ENCODE results near the gene ST6GALNAC1. TPM values are rescaled to one million over a fixed set of nuclear protein-coding genes. Genes with fewer than 3 reads are reported as not detected.
"Not testable (repeated sequence)": the region's sequence is repeated elsewhere in the genome, so short reads cannot be mapped to it uniquely, and the experiment has no call there.

The ST6GALNAC1 gene
- polyA plus RNA-seq, 4 donors, result 18.6 to 179 (median 78.2) TPM

DNA sequence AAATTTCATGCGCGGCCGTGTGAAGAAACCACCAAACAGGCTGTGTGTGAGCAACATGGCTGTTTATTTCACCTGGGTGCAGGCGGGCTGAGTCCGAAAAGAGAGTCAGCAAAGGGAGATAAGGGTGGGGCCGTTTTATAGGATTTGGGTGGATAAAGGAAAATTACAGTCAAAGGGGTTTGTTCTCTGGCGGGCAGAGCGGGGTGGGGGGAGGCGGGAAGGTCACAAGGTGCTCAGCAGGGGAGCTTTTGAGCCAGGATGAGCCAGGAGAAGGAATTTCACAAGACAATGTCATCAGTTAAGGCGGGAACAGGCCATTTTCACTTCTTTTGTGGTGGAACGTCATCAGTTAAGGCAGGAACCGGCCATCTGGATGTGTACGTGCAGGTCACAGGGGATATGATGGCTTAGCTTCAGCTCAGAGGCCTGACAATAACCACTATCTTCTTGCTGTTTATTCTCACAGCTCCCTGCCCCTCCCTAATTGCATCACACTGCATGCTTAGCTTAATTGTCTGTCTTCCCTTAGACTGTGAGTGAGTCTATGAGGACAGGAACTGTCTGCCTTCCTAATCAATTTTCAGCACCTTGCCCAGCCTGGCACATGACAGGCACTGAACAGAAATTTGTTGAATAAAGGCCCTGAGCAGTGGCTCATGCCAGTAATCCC, 32.3 kb downstream of the ST6GALNAC1 start:
- 65 to 72% (median 70%) methylated on average over 10 to 13 of the region's 13 CpGs for WGBS, 3 donors
- H3K36me3 ChIP-seq (ENCODE audit: control insufficient read depth in 3 of 3, insufficient read depth in 2 of 3, low read depth in 1 of 3, low read length in 3 of 3); H3K9me3 ChIP-seq (ENCODE audit: control insufficient read depth in 2 of 2, insufficient read depth in 1 of 2, low read depth in 1 of 2, low read length in 1 of 2); H3K27me3 ChIP-seq (ENCODE audit: control insufficient read depth in 3 of 3, insufficient read depth in 3 of 3, low read length in 3 of 3); H3K4me1 ChIP-seq (ENCODE audit: control insufficient read depth in 3 of 3, insufficient read depth in 2 of 3, low read depth in 1 of 3, low read length in 2 of 3); FAIRE-seq; H3K4me3 ChIP-seq (ENCODE audit: low read depth in 1 of 3, low read length in 3 of 3); H3K27ac ChIP-seq (ENCODE audit: low read depth in 1 of 3, low read length in 2 of 3): not testable (repeated sequence)
- peak in 1 of 2 donors; percentile 50 for DNase-seq

DNA sequence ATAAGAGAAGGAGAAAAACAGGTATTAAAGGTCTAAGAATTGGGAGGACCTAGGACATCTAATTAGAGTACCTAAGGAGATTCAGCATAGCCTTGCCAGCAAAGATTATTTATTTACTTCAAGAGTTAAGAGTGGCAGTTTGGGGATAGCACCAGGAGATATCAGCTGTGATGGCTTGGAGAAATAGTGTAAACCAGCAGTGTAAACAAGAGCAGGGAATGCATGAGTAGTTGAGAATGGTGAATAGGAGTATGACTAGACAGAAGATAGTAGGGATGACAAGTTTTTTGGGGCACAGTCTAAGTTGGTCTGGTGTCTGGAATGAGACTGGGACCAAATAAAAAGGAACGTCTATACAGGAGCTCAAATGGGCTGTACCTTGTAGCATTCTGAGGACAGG, 36.9 kb downstream of the ST6GALNAC1 start:
- not testable (repeated sequence) for H3K9me3 ChIP-seq (ENCODE audit: control insufficient read depth in 2 of 2, insufficient read depth in 1 of 2, low read depth in 1 of 2, low read length in 1 of 2); H3K4me3 ChIP-seq (ENCODE audit: low read depth in 1 of 3, low read length in 3 of 3); H3K4me1 ChIP-seq (ENCODE audit: control insufficient read depth in 3 of 3, insufficient read depth in 2 of 3, low read depth in 1 of 3, low read length in 2 of 3); H3K27me3 ChIP-seq (ENCODE audit: control insufficient read depth in 3 of 3, insufficient read depth in 3 of 3, low read length in 3 of 3); FAIRE-seq; DNase-seq; H3K36me3 ChIP-seq (ENCODE audit: control insufficient read depth in 3 of 3, insufficient read depth in 2 of 3, low read depth in 1 of 3, low read length in 3 of 3); H3K27ac ChIP-seq (ENCODE audit: low read depth in 1 of 3, low read length in 2 of 3)
- 74 to 87% (median 77%) methylated on average over 1 of the region's 1 CpG for WGBS, 3 donors

DNA sequence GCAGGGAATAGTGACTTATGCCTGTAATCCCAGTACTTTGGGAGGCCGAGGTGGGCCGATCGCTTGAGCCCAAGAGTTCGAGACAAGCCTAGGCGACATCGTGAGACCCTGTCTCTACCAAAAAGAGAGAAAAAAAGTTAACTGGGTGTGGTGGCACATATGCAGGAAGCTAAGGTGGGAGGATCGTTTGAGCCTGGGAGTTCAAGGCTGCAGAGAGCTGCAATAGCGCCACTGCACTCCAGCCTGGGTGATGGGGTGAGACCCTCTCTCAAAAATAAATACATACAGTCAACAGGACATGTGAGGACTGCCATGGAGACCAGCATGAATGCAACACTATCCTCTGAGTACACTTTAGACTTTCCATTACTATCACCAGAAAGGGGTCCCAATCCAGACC, 42.5 kb downstream of the ST6GALNAC1 start:
- no peaks in the 10 kb centered on the region for H3K27me3 ChIP-seq (ENCODE audit: control insufficient read depth in 3 of 3, insufficient read depth in 3 of 3, low read length in 3 of 3)
- peaks cover 0 to 3% (median 0%) of the 10 kb centered on the region in 3 donors for H3K4me1 ChIP-seq (ENCODE audit: control insufficient read depth in 3 of 3, insufficient read depth in 2 of 3, low read depth in 1 of 3, low read length in 2 of 3)
- H3K9me3 ChIP-seq (ENCODE audit: control insufficient read depth in 2 of 2, insufficient read depth in 1 of 2, low read depth in 1 of 2, low read length in 1 of 2), result no peaks in the 10 kb centered on the region
- FAIRE-seq (no peak), DNase-seq (no peak)
- WGBS, 3 donors, result 79 to 85% (median 85%) methylated on average over 8 of the region's 8 CpGs
- H3K36me3 ChIP-seq (ENCODE audit: control insufficient read depth in 3 of 3, insufficient read depth in 2 of 3, low read depth in 1 of 3, low read length in 3 of 3), result no peaks in the 10 kb centered on the region
- no peak overlapping the region for H3K4me3 ChIP-seq (ENCODE audit: low read depth in 1 of 3, low read length in 3 of 3)
- H3K27ac ChIP-seq (ENCODE audit: low read depth in 1 of 3, low read length in 2 of 3), result no peak overlapping the region

DNA sequence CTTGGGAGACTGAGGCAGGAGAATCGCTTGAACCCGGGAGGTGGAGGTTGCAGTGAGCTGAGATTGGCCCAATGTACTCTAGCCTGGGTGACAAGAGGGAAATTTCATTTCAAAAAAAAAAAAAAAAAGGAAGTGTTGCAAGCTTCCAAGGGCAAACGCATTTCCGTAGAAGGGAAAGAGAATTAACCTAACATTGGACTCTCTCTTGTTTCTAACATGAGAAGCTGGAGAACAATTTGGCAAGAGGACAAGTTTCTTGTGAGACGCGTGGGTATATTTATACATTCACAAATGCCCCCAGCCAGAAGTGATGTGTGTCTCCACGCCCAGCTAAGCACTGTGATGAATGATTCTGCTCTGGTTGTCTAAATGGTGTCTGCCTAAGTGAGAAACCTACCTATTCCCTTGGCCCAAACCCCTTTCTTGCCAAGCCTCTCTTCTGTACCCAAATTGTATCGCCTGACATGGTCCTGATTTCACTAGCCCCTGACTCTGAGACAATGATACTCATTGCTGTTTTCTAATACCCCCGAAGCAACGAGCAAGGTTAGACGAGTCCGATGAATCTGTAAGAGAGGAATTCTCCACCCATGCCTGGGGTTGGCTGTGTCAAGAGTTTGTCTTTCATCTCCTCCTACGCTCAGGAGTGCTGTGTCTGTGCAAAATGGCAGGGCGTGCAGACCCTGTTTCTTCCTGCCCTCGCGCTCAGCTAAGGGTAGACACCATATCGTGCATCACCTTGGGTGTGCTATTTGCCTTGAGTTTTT, 43.7 kb downstream of the ST6GALNAC1 start:
- no peaks in the 10 kb centered on the region for H3K27me3 ChIP-seq (ENCODE audit: control insufficient read depth in 3 of 3, insufficient read depth in 3 of 3, low read length in 3 of 3)
- FAIRE-seq, result no peak
- H3K9me3 ChIP-seq (ENCODE audit: control insufficient read depth in 2 of 2, insufficient read depth in 1 of 2, low read depth in 1 of 2, low read length in 1 of 2), result no peaks in the 10 kb centered on the region
- no peaks in the 10 kb centered on the region for H3K36me3 ChIP-seq (ENCODE audit: control insufficient read depth in 3 of 3, insufficient read depth in 2 of 3, low read depth in 1 of 3, low read length in 3 of 3)
- peaks cover 0 to 3% (median 0%) of the 10 kb centered on the region in 3 donors for H3K4me1 ChIP-seq (ENCODE audit: control insufficient read depth in 3 of 3, insufficient read depth in 2 of 3, low read depth in 1 of 3, low read length in 2 of 3)
- no peak overlapping the region for H3K4me3 ChIP-seq (ENCODE audit: low read depth in 1 of 3, low read length in 3 of 3)
- DNase-seq, result no peak
- WGBS, 3 donors, result 75 to 89% (median 88%) methylated on average over 17 of the region's 17 CpGs
- no peak overlapping the region for H3K27ac ChIP-seq (ENCODE audit: low read depth in 1 of 3, low read length in 2 of 3)

DNA sequence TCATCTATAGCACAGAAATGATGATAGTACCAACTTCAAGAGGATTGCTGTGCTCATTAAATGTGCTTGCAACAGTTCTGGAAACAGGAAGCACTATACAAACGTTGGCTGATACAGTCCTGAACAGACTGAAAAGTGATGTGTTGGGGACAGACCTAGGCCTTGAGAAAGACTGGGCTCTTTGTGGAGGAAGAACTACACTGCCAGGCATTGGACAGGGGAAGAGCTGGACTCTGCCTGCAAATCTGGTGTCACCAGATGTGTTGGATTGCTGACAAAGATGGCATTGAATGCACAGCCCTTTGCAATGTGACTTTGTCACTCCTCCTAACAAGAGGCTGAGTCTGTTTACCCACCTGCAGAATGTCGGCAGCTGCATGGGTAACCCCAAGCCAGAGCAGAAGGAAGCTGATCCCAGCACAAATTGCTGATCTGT, 45.5 kb downstream of the ST6GALNAC1 start:
- DNase-seq, result no peak
- H3K9me3 ChIP-seq (ENCODE audit: control insufficient read depth in 2 of 2, insufficient read depth in 1 of 2, low read depth in 1 of 2, low read length in 1 of 2), result no peaks in the 10 kb centered on the region
- H3K4me3 ChIP-seq (ENCODE audit: low read depth in 1 of 3, low read length in 3 of 3), result no peak overlapping the region
- no peak for FAIRE-seq
- WGBS, 3 donors, result 12 to 24% (median 19%) methylated on average over 2 of the region's 2 CpGs
- H3K4me1 ChIP-seq (ENCODE audit: control insufficient read depth in 3 of 3, insufficient read depth in 2 of 3, low read depth in 1 of 3, low read length in 2 of 3), result peaks cover 0 to 3% (median 0%) of the 10 kb centered on the region in 3 donors
- H3K27me3 ChIP-seq (ENCODE audit: control insufficient read depth in 3 of 3, insufficient read depth in 3 of 3, low read length in 3 of 3), result no peaks in the 10 kb centered on the region
- no peak overlapping the region for H3K27ac ChIP-seq (ENCODE audit: low read depth in 1 of 3, low read length in 2 of 3)
- no peaks in the 10 kb centered on the region for H3K36me3 ChIP-seq (ENCODE audit: control insufficient read depth in 3 of 3, insufficient read depth in 2 of 3, low read depth in 1 of 3, low read length in 3 of 3)

DNA sequence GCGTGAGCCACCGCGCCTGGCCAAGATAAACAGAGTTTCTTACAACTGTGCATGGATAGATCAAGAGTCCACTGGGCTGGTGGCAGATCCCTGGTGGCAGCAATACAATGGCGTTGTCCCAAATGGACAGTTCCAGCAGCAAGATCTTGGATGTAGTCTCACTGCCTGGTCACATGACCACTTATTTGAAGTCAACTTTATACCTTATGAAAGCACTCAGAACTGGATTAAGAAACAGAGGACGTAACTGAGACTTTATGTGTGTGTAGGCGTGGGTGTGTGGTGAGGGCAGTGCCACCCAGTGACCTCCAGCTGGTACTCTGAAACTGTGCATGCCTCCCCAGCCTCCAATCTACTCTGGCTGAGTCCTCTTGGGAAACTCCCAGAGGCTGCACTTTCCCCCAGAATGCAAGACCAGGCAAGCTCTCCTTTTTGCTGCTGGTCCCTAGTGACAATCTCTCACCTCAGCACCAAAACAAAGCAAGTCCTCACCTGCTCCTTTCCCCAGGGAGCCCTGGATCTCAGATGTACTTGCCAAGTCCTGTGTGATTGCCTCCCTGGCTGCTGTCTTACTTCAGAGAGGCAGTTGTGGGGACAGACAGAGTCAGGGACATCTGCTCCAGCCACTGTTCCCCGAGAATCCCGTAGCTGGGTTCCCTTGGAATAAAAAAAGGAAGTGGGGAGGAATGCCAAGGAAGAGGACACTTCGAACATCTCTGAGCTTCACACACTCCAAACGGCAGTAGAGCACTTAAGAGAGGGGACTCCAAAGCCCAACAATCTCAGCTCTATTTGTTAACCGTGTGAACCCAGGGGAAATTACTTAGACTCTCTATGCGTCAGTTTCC, 46.2 kb downstream of the ST6GALNAC1 start:
- no peak overlapping the region for H3K27ac ChIP-seq (ENCODE audit: low read depth in 1 of 3, low read length in 2 of 3)
- no peaks in the 10 kb centered on the region for H3K36me3 ChIP-seq (ENCODE audit: control insufficient read depth in 3 of 3, insufficient read depth in 2 of 3, low read depth in 1 of 3, low read length in 3 of 3)
- H3K9me3 ChIP-seq (ENCODE audit: control insufficient read depth in 2 of 2, insufficient read depth in 1 of 2, low read depth in 1 of 2, low read length in 1 of 2), result no peaks in the 10 kb centered on the region
- peaks cover 0 to 3% (median 0%) of the 10 kb centered on the region in 3 donors for H3K4me1 ChIP-seq (ENCODE audit: control insufficient read depth in 3 of 3, insufficient read depth in 2 of 3, low read depth in 1 of 3, low read length in 2 of 3)
- FAIRE-seq (no peak), DNase-seq (peak in 1 of 2 donors; percentile 32)
- 48 to 66% (median 53%) methylated on average over 12 of the region's 12 CpGs for WGBS, 3 donors
- H3K4me3 ChIP-seq (ENCODE audit: low read depth in 1 of 3, low read length in 3 of 3), result no peak overlapping the region
- no peaks in the 10 kb centered on the region for H3K27me3 ChIP-seq (ENCODE audit: control insufficient read depth in 3 of 3, insufficient read depth in 3 of 3, low read length in 3 of 3)

DNA sequence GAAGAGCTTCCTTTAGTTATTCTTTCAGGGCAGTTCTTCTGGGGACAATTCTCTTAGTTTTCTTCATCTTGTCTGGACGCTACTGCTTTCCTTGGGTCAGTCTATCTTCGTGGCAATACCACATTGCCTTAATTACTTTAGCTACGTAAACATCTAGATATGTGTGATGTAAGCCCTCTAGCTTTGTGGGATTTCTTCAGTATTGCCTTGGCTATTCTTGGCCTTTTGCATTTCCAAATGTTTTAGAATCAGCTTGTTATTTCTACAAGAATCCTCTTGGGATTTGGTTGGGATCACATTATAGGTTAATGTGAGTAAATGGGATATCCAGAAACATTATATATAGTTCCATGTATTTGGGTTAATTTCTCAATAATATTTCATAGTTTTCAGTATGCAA, 48.9 kb downstream of the ST6GALNAC1 start:
- Histone ChIP-seq H3K27ac (ENCODE audit: low read depth in 1 of 3, low read length in 2 of 3) (no peak overlapping the region), H3K4me1 (ENCODE audit: control insufficient read depth in 3 of 3, insufficient read depth in 2 of 3, low read depth in 1 of 3, low read length in 2 of 3) (peaks cover 0 to 3% (median 0%) of the 10 kb centered on the region in 3 donors), H3K36me3 (ENCODE audit: control insufficient read depth in 3 of 3, insufficient read depth in 2 of 3, low read depth in 1 of 3, low read length in 3 of 3) (no peaks in the 10 kb centered on the region), H3K27me3 (ENCODE audit: control insufficient read depth in 3 of 3, insufficient read depth in 3 of 3, low read length in 3 of 3) (no peaks in the 10 kb centered on the region), H3K4me3 (ENCODE audit: low read depth in 1 of 3, low read length in 3 of 3) (no peak overlapping the region), H3K9me3 (ENCODE audit: control insufficient read depth in 2 of 2, insufficient read depth in 1 of 2, low read depth in 1 of 2, low read length in 1 of 2) (no peaks in the 10 kb centered on the region)
- DNase-seq, result no peak
- FAIRE-seq, result no peak
- 74 to 79% (median 77%) methylated on average over 3 of the region's 3 CpGs for WGBS, 3 donors

DNA sequence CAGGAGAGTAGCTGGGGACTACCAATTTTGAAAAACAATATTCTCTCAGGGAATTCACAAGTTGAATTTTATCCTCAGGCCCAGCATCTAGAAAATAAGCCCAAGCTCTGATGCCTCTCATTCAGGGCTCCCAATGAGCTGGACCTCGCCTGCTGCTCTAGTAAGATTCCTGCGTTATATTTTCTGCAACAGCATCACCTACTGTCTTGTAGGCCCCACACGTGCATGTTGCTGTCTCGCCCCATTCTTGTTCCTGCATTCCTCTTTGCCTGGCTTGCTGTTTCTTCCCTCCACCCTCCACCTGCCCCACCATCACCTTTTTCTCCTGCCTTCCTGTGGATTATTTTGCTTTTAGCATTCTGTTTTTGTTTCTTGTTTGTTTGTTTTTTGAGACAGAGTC, 49.6 kb downstream of the ST6GALNAC1 start:
- no peak overlapping the region for H3K4me3 ChIP-seq (ENCODE audit: low read depth in 1 of 3, low read length in 3 of 3)
- H3K27me3 ChIP-seq (ENCODE audit: control insufficient read depth in 3 of 3, insufficient read depth in 3 of 3, low read length in 3 of 3), result peaks cover 0 to 5% (median 3%) of the 10 kb centered on the region in 3 donors
- H3K36me3 ChIP-seq (ENCODE audit: control insufficient read depth in 3 of 3, insufficient read depth in 2 of 3, low read depth in 1 of 3, low read length in 3 of 3), result no peaks in the 10 kb centered on the region
- WGBS, 3 donors, result 74 to 81% (median 81%) methylated on average over 4 of the region's 4 CpGs
- H3K27ac ChIP-seq (ENCODE audit: low read depth in 1 of 3, low read length in 2 of 3), result no peak overlapping the region
- H3K9me3 ChIP-seq (ENCODE audit: control insufficient read depth in 2 of 2, insufficient read depth in 1 of 2, low read depth in 1 of 2, low read length in 1 of 2), result no peaks in the 10 kb centered on the region
- peaks cover 0 to 3% (median 0%) of the 10 kb centered on the region in 3 donors for H3K4me1 ChIP-seq (ENCODE audit: control insufficient read depth in 3 of 3, insufficient read depth in 2 of 3, low read depth in 1 of 3, low read length in 2 of 3)
- FAIRE-seq (no peak), DNase-seq (no peak)

All from small intestine (tissue), 7 donors.